HepG2 (cell line): ENCODE data around the gene NTS.

Experiments
- POLR2AphosphoS5 ChIP-seq: IDR thresholded peaks from 2 replicates; pipeline ENCODE4 v1.6.1; 2012; ENCODE audit warnings: low read depth, low read length
- ZNF124 ChIP-seq: sonication (generic); formaldehyde crosslinking; IDR thresholded peaks from 2 replicates; pipeline ENCODE4 v1.4.0; 2020; ENCODE audit warnings: missing genetic modification reagents
- ZNF432 ChIP-seq: sonication (generic); formaldehyde crosslinking; IDR thresholded peaks from 2 replicates; pipeline ENCODE4 v1.5.0; 2020; ENCODE audit warnings: missing genetic modification reagents, mild to moderate bottlenecking, borderline replicate concordance

DNA sequence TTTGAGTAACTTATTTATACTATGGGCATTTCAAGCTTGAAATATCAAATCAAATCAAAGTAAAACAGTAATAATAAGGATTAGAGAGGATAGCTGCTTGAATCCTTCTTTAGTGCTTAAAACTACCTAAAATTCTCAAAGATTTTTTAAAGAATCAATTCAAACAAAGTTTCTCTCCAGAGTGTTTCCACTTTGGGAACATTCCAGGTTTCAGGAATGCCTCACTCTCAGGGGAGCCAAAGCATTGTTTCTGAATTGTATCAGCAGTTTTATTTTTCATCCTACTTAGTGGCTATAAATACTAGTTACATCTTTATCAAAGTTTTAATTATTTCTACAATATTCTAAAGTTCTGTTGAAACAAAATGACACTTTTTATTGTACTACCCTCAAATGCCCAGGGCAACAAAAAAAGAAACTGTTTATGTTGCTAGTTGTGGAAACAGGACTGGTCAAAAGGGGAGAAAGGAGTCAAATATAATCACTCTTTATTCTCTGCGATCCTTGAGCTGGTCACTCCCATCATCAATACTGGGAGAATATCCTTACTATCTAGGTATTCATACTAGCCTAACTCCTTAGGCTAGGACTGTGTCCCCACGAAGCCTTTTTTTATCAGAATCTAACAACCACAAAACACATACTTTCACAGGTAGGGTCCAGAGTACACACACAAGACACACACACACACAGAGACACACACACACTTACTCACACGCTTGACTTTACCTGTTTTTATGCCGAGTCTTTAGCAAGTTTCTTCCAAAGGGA, 38.5 kb upstream of the NTS start:
- TF ChIP-seq ZNF124 (no peak), POLR2AphosphoS5 (no peak), ZNF432 (CRISPR knock-in tag) (no peak)
